ENCODE results near the gene VCL. TPM values are rescaled to one million over a fixed set of nuclear protein-coding genes. Genes with fewer than 3 reads are reported as not detected.

Gene VCL
- polyA plus RNA-seq, 1 of the 3 experiments (the other 2 are of a cell fraction): 147 TPM

DNA sequence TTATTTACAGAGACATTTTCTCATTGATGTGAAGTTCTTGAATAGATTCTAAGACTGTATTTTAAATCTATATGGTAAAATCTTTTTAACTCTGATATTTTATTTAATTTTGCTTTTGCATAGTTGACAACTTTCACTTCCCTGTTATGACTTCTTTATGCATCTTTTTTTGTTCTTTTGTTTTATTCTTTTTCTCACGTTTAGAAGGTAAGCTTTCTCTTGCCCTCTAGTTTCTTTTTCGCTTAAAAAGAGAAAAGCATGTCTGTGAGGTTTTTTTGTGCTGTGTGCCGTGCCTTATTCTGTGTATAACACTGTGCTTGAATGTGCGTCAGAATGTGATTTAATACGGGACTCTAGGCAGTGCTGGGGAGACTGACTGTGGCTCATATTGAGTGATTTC, 78.0 kb downstream of the VCL start:
- Histone ChIP-seq H3K4me3 (ENCODE audit: low read depth in 2 of 2, low read length in 1 of 2) (no peak overlapping the region), H3K27ac (ENCODE audit: low read depth in 2 of 2, low read length in 1 of 2) (peak overlapping the region; percentile 16 to 75; a peak in 2 of 4 replicates), H3K9me3 (no peaks in the 10 kb centered on the region), H3K36me3 (replicated peaks in 1 of 2; ENCODE audit: control insufficient read depth in 1 of 2, insufficient read depth in 2 of 2, low read length in 1 of 2) (peaks cover 44 to 52% of the 10 kb centered on the region in 2 experiments), H2AFZ (ENCODE audit: low read depth) (no peak overlapping the region), H3F3A (replicated peaks; ENCODE audit: insufficient read depth) (peaks cover 75% of the 10 kb centered on the region), H3K9ac (no peak overlapping the region), H3K4me2 (0 out of 2 replicates have a peak overlapping the region, but pooled peaks have one; percentile 3), H3K79me2 (ENCODE audit: insufficient read depth) (peaks cover 92% of the 10 kb centered on the region), H3K9me2 (no peaks in the 10 kb centered on the region), H4K20me1 (ENCODE audit: insufficient read depth) (peaks cover 8% of the 10 kb centered on the region; the same call in 1 of the 2 replicates), H3K4me1 (ENCODE audit: control insufficient read depth in 1 of 2, insufficient read depth in 2 of 2, low read depth in 1 of 2, low read length in 1 of 2) (peaks cover under 1 to 66% of the 10 kb centered on the region in 2 experiments; a peak in 3 of 4 replicates), H3K27me3 (ENCODE audit: insufficient read depth) (no peaks in the 10 kb centered on the region)
- no peak for DNase-seq
- CTCF ChIA-PET: interaction anchor here (0.7 to 2.4 kb wide), 5 partner anchors 9 to 226 kb away, joined by 3 to 17 read pairs (median 5); no protein-coding TSS in a partner anchor
- TF ChIP-seq, protein P1, sequence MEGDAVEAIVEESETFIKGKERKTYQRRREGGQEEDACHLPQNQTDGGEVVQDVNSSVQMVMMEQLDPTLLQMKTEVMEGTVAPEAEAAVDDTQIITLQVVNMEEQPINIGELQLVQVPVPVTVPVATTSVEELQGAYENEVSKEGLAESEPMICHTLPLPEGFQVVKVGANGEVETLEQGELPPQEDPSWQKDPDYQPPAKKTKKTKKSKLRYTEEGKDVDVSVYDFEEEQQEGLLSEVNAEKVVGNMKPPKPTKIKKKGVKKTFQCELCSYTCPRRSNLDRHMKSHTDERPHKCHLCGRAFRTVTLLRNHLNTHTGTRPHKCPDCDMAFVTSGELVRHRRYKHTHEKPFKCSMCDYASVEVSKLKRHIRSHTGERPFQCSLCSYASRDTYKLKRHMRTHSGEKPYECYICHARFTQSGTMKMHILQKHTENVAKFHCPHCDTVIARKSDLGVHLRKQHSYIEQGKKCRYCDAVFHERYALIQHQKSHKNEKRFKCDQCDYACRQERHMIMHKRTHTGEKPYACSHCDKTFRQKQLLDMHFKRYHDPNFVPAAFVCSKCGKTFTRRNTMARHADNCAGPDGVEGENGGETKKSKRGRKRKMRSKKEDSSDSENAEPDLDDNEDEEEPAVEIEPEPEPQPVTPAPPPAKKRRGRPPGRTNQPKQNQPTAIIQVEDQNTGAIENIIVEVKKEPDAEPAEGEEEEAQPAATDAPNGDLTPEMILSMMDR (IDR thresholded peaks at IDR 0.05): no peak
- no peak for TF ChIP-seq ELF1 (IDR thresholded peaks at IDR 0.05)
- TF ChIP-seq POLR2AphosphoS5 (IDR thresholded peaks at IDR 0.05; ENCODE audit: low read depth, low read length): no peak
- no peak for TF ChIP-seq CHD2 (IDR thresholded peaks at IDR 0.05; ENCODE audit: low read length, partially characterized antibody)
- TF ChIP-seq, protein P2, sequence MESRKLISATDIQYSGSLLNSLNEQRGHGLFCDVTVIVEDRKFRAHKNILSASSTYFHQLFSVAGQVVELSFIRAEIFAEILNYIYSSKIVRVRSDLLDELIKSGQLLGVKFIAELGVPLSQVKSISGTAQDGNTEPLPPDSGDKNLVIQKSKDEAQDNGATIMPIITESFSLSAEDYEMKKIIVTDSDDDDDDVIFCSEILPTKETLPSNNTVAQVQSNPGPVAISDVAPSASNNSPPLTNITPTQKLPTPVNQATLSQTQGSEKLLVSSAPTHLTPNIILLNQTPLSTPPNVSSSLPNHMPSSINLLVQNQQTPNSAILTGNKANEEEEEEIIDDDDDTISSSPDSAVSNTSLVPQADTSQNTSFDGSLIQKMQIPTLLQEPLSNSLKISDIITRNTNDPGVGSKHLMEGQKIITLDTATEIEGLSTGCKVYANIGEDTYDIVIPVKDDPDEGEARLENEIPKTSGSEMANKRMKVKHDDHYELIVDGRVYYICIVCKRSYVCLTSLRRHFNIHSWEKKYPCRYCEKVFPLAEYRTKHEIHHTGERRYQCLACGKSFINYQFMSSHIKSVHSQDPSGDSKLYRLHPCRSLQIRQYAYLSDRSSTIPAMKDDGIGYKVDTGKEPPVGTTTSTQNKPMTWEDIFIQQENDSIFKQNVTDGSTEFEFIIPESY (IDR thresholded peaks at IDR 0.05; ENCODE audit: borderline replicate concordance, low read depth): no peak
- no peak for TF ChIP-seq MXI1 (IDR thresholded peaks at IDR 0.05; ENCODE audit: low read depth, low read length)
- no peak for TF ChIP-seq RXRA (IDR thresholded peaks at IDR 0.05; ENCODE audit: borderline replicate concordance, low read depth)
- POLR2A ChIA-PET: no interaction called here
- 95% methylated on average over 5 of the region's 5 CpGs for WGBS (ENCODE audit: low lambda C conversion rate)

DNA sequence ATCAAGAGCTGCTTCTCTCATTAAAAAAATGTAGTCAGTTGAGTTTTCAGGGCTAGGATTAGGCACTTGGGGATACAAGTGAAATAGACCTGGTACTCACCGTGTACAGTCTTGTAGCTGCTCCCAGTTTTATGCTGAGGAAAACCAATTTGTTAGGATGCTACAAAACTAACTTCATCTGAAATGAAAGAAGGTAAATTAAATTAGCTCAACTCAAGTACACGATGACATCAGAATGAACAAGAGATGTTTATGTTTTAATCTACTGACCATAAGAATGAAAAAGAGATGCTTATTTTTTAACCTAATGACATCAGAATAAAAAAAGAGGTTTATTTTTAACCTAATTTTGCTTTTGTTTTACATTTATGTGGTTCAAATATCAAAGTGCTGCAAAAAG, 79.0 kb downstream of the VCL start:
- ChIA-PET CTCF (interaction anchor here (1.5 to 2.4 kb wide), 4 partner anchors 10 to 227 kb away, joined by 4 to 17 read pairs (median 6); no protein-coding TSS in a partner anchor), POLR2A (no interaction called here)
- Histone ChIP-seq H3K9ac (no peak overlapping the region), H4K20me1 (ENCODE audit: insufficient read depth) (peaks cover 7% of the 10 kb centered on the region), H3K79me2 (ENCODE audit: insufficient read depth) (peaks cover 95% of the 10 kb centered on the region), H3K9me3 (no peaks in the 10 kb centered on the region), H3K9me2 (no peaks in the 10 kb centered on the region), H3F3A (replicated peaks; ENCODE audit: insufficient read depth) (peaks cover 68% of the 10 kb centered on the region), H2AFZ (ENCODE audit: low read depth) (no peak overlapping the region), H3K27me3 (ENCODE audit: insufficient read depth) (no peaks in the 10 kb centered on the region), H3K36me3 (replicated peaks in 1 of 2; ENCODE audit: control insufficient read depth in 1 of 2, insufficient read depth in 2 of 2, low read length in 1 of 2) (peaks cover 40 to 57% of the 10 kb centered on the region in 2 experiments), H3K27ac (ENCODE audit: low read depth in 2 of 2, low read length in 1 of 2) (peak overlapping the region; percentile 28 to 75; a peak in 3 of 4 replicates), H3K4me2 (no peak overlapping the region), H3K4me3 (ENCODE audit: low read depth in 2 of 2, low read length in 1 of 2) (no peak overlapping the region), H3K4me1 (ENCODE audit: control insufficient read depth in 1 of 2, insufficient read depth in 2 of 2, low read depth in 1 of 2, low read length in 1 of 2) (peaks cover 2 to 64% of the 10 kb centered on the region in 2 experiments; a peak in 3 of 4 replicates)
- no peak for DNase-seq
- 83% methylated on average over 2 of the region's 2 CpGs for WGBS (ENCODE audit: low lambda C conversion rate)
- TF ChIP-seq RCOR1 (IDR thresholded peaks at IDR 0.05; ENCODE audit: low read length): no peak
- TF ChIP-seq GATA2 (CRISPR knock-in tag; IDR thresholded peaks at IDR 0.05): no peak
- TF ChIP-seq, protein P1 (IDR thresholded peaks at IDR 0.05): no peak
- TF ChIP-seq SIN3A (IDR thresholded peaks at IDR 0.05; ENCODE audit: borderline replicate concordance, low read depth, low read length): no peak
- TF ChIP-seq MEF2A (IDR thresholded peaks at IDR 0.05; ENCODE audit: borderline replicate concordance, low read depth): no peak
- no peak for TF ChIP-seq TAF1 (IDR thresholded peaks at IDR 0.05; ENCODE audit: borderline replicate concordance, low read depth, low read length)
- no peak for TF ChIP-seq FOXM1 (IDR thresholded peaks at IDR 0.05; ENCODE audit: low read depth)
- no peak for TF ChIP-seq CHD2 (IDR thresholded peaks at IDR 0.05; ENCODE audit: low read length, partially characterized antibody)
- no peak for TF ChIP-seq RAD21 (IDR thresholded peaks at IDR 0.05; ENCODE audit: low read length)
- no peak for TF ChIP-seq MXI1 (IDR thresholded peaks at IDR 0.05; ENCODE audit: low read depth, low read length)
- TF ChIP-seq, protein P3, sequence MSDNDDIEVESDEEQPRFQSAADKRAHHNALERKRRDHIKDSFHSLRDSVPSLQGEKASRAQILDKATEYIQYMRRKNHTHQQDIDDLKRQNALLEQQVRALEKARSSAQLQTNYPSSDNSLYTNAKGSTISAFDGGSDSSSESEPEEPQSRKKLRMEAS (IDR thresholded peaks at IDR 0.05; ENCODE audit: low read depth): no peak
- no peak for TF ChIP-seq GABPA (IDR thresholded peaks at IDR 0.05; ENCODE audit: low read depth)

All from SK-N-SH (cell line).